NOMO-1 treated with dmso at 0.1 percent for 144 hours (cell line): ENCODE data around the gene ABLIM2.

Experiments used
- DNase-seq: peaks from one replicate; lab custom pipeline; 2025; ENCODE audit not compliant: unreplicated experiment; lab: John Stamatoyannopoulos, UW

Gene ABLIM2

GRCh38 chr4:8159537-8160232 lies 1.1 kb upstream of the ABLIM2 start:
- DNase-seq, result no peak

GRCh38 chr4:8157944-8158709 lies 486 bp downstream of the ABLIM2 start:
- no peak for DNase-seq

GRCh38 chr4:8157496-8157895 lies 1.1 kb downstream of the ABLIM2 start:
- DNase-seq, result no peak

GRCh38 chr4:8156617-8157016 lies 2.0 kb downstream of the ABLIM2 start:
- no peak for DNase-seq

- DNase-seq, result no peak
These were observed 2.8 kb downstream of the ABLIM2 start for GRCh38 chr4:8155660-8156421.

GRCh38 chr4:8155048-8155447 lies 3.6 kb downstream of the ABLIM2 start:
- no peak for DNase-seq

- DNase-seq, result no peak
These were observed 5.2 kb downstream of the ABLIM2 start for GRCh38 chr4:8153441-8153840.

- DNase-seq, result no peak
These were observed 5.8 kb downstream of the ABLIM2 start for GRCh38 chr4:8152865-8153257.

GRCh38 chr4:8152090-8152864 lies 6.3 kb downstream of the ABLIM2 start:
- DNase-seq, result no peak

- DNase-seq, result no peak
These were observed 7.4 kb downstream of the ABLIM2 start for GRCh38 chr4:8151165-8151650.

GRCh38 chr4:8150152-8151090 lies 8.2 kb downstream of the ABLIM2 start:
- no peak for DNase-seq

- DNase-seq, result no peak
These were observed 8.9 kb downstream of the ABLIM2 start for GRCh38 chr4:8149664-8150063.

- no peak for DNase-seq
These were observed 9.7 kb downstream of the ABLIM2 start for GRCh38 chr4:8148785-8149435.

GRCh38 chr4:8148159-8148558 lies 10.5 kb downstream of the ABLIM2 start:
- DNase-seq, result no peak

- DNase-seq, result no peak
These were observed 11.2 kb downstream of the ABLIM2 start for GRCh38 chr4:8147231-8147970.

- no peak for DNase-seq
These were observed 12.5 kb downstream of the ABLIM2 start for GRCh38 chr4:8146157-8146556.

- no peak for DNase-seq
These were observed 14.3 kb downstream of the ABLIM2 start for GRCh38 chr4:8144359-8144758.

GRCh38 chr4:8143392-8144140 lies 15.0 kb downstream of the ABLIM2 start:
- DNase-seq, result no peak
